ENCODE measurements around the gene CST3. TPM values are rescaled to one million over a fixed set of nuclear protein-coding genes. Genes with fewer than 3 reads are reported as not detected.
"Not testable (repeated sequence)": the region's sequence is repeated elsewhere in the genome, so short reads cannot be mapped to it uniquely, and the experiment has no call there.

Gene CST3
- total RNA-seq, 2 donors from 2014 or later, result 131 to 177 TPM

DNA sequence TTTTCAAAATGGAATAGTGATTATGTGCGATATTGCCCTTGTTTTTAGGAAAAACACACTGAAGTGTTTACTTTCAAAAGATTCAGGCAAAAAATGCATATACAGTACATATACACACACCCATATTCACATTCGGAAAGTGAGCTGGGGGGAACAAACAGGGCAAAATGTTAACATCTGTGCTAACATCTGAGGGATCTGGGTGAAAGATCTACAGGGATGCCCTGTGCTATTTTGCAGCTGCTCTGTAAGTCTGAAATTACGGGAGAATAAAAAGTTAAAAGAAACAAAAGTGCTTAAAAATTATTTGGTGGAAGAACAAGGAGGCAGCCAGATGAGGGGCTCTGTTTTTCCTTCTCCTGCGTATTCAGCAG is 860 bp downstream of the CST3 start:
- H3K9me3 Mint-ChIP-seq, result no peaks in the 10 kb centered on the region
- H3K27me3 ChIP-seq (ENCODE audit: control insufficient read depth, insufficient read depth, low read length, poor library complexity, severe bottlenecking), result no peaks in the 10 kb centered on the region
- TF ChIP-seq, protein P1, sequence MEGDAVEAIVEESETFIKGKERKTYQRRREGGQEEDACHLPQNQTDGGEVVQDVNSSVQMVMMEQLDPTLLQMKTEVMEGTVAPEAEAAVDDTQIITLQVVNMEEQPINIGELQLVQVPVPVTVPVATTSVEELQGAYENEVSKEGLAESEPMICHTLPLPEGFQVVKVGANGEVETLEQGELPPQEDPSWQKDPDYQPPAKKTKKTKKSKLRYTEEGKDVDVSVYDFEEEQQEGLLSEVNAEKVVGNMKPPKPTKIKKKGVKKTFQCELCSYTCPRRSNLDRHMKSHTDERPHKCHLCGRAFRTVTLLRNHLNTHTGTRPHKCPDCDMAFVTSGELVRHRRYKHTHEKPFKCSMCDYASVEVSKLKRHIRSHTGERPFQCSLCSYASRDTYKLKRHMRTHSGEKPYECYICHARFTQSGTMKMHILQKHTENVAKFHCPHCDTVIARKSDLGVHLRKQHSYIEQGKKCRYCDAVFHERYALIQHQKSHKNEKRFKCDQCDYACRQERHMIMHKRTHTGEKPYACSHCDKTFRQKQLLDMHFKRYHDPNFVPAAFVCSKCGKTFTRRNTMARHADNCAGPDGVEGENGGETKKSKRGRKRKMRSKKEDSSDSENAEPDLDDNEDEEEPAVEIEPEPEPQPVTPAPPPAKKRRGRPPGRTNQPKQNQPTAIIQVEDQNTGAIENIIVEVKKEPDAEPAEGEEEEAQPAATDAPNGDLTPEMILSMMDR (conservative IDR thresholded peaks at IDR 0.05), result no peak
- 49 to 67% methylated on average over 1 to 4 of the region's 4 CpGs for WGBS, 2 experiments (ENCODE audit: insufficient coverage in 1 of 2, insufficient read length in 1 of 2)
- H3K4me3 Mint-ChIP-seq, result peak overlapping the region; percentile 74
- H3K4me1 ChIP-seq (ENCODE audit: control insufficient read depth, insufficient read depth, low read length), result peaks cover 7% of the 10 kb centered on the region
- peak overlapping the region; percentile 91 for H3K4me3 ChIP-seq (ENCODE audit: low read length)
- peak overlapping the region; percentile 63 for H3K9ac ChIP-seq (ENCODE audit: extremely low read depth, low read length, poor library complexity, severe bottlenecking)
- no peak overlapping the region for H3K27ac ChIP-seq (ENCODE audit: low read depth, low read length)
- peaks cover 14% of the 10 kb centered on the region for H3K27me3 Mint-ChIP-seq (ENCODE audit: insufficient read depth)
- no peaks in the 10 kb centered on the region for H3K36me3 ChIP-seq (ENCODE audit: control insufficient read depth, insufficient read depth, low read length)
- no peaks in the 10 kb centered on the region for H3K9me3 ChIP-seq (ENCODE audit: control insufficient read depth, low read length)
- peaks cover 22% of the 10 kb centered on the region for H3K36me3 Mint-ChIP-seq (ENCODE audit: low read depth)
- H3K27ac Mint-ChIP-seq, result peak overlapping the region; percentile 77
- DNase-seq, result no peak
- H3K4me1 Mint-ChIP-seq, result peaks cover 14% of the 10 kb centered on the region

DNA sequence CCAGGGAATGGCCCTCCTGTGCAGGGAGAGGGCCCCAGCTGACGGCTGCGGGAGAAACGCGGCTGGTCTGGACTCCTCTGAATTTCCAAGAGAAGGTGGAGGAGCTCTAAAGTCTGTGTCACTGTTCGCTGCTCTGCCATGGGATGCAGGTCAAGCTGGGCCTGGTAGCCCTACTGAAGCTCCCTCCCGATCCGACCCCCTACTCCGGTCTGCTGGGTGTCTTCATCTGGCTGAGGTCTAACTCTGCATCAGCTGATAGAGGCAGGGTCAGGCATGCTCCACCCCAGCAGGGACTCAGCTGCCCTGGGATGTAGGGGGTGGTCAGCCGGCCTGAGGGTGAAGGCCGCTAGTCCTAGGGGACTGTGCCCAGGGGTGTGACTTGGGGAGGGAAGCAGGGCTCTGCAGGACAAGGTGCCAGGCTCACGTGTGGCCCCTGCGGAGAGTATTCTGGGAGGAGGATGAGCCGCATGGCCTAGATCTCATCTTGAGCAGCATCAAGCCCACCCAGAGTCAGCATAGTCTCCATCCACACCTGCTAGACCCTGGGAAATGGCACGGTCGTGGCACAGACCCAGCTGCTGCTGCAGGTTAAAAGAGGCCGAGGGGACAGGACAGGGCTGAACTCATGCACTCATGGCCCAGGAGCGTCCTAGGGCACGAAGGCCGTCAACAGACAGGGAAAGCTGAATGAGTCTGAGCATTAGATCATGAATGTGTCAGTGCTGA is 1.4 kb downstream of the CST3 start:
- Histone ChIP-seq H3K4me1 (ENCODE audit: control insufficient read depth, insufficient read depth, low read length) (peaks cover 7% of the 10 kb centered on the region), H3K27ac (ENCODE audit: low read depth, low read length) (no peak overlapping the region), H3K9me3 (ENCODE audit: control insufficient read depth, low read length) (no peaks in the 10 kb centered on the region), H3K4me3 (ENCODE audit: low read length) (peak overlapping the region; percentile 91), H3K27me3 (ENCODE audit: control insufficient read depth, insufficient read depth, low read length, poor library complexity, severe bottlenecking) (no peaks in the 10 kb centered on the region), H3K9ac (ENCODE audit: extremely low read depth, low read length, poor library complexity, severe bottlenecking) (no peak overlapping the region), H3K36me3 (ENCODE audit: control insufficient read depth, insufficient read depth, low read length) (no peaks in the 10 kb centered on the region)
- Mint-ChIP-seq H3K4me1 (peaks cover 14% of the 10 kb centered on the region), H3K36me3 (ENCODE audit: low read depth) (peaks cover 22% of the 10 kb centered on the region), H3K27ac (no peak overlapping the region), H3K9me3 (no peaks in the 10 kb centered on the region), H3K4me3 (peak overlapping the region; percentile 74), H3K27me3 (ENCODE audit: insufficient read depth) (peaks cover 14% of the 10 kb centered on the region)
- TF ChIP-seq, protein P1 (conservative IDR thresholded peaks at IDR 0.05), result no peak
- WGBS, 2 experiments (ENCODE audit: insufficient coverage in 1 of 2, insufficient read length in 1 of 2), result 90% methylated on average over 10 to 19 of the region's 19 CpGs
- no peak for DNase-seq

DNA sequence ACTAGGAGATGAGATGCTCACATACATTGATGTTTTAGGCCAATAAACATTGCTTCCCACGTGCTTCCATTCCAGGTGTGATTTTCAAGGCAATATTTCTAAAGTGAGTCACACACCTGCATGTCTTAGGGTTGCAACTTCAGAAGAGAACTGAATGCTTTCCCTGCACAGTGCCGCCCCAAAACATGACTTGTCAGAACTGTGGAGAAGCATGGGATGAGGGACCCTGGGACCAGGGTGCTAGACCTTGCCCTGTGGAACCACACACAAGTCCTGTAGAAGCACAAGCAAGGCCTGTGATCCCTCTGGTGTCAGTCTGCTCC is 2.0 kb downstream of the CST3 start:
- peaks cover 14% of the 10 kb centered on the region for H3K4me1 Mint-ChIP-seq
- DNase-seq; H3K4me3 ChIP-seq (ENCODE audit: low read length); H3K9me3 ChIP-seq (ENCODE audit: control insufficient read depth, low read length); H3K27ac ChIP-seq (ENCODE audit: low read depth, low read length); H3K9ac ChIP-seq (ENCODE audit: extremely low read depth, low read length, poor library complexity, severe bottlenecking); H3K27me3 ChIP-seq (ENCODE audit: control insufficient read depth, insufficient read depth, low read length, poor library complexity, severe bottlenecking); H3K27ac Mint-ChIP-seq; H3K4me1 ChIP-seq (ENCODE audit: control insufficient read depth, insufficient read depth, low read length); H3K9me3 Mint-ChIP-seq; H3K36me3 ChIP-seq (ENCODE audit: control insufficient read depth, insufficient read depth, low read length): not testable (repeated sequence)
- H3K27me3 Mint-ChIP-seq (ENCODE audit: insufficient read depth), result peaks cover 14% of the 10 kb centered on the region
- peaks cover 22% of the 10 kb centered on the region for H3K36me3 Mint-ChIP-seq (ENCODE audit: low read depth)
- 93% methylated on average over 1 of the region's 2 CpGs; no CpG with 5 or more reads in 1 of the 2 experiments for WGBS, 2 experiments (ENCODE audit: insufficient coverage in 1 of 2, insufficient read length in 1 of 2)
- peak overlapping the region; percentile 74 for H3K4me3 Mint-ChIP-seq
